DMS53 treated with DMSO at 0.1 percent for 48 hours (cell line): ENCODE results near the gene TAS2R10.

Source experiments
- DNase-seq: peaks from one replicate; lab custom pipeline; 2025; ENCODE audit not compliant: unreplicated experiment; lab: John Stamatoyannopoulos, UW

The TAS2R10 gene

GRCh38 chr12:10779103-10779502, 47.1 kb downstream of the TAS2R10 start:
- DNase-seq, result no peak
